HG03135 (cell line): ENCODE measurements around the gene MPHOSPH10.
"Not testable (repeated sequence)": the region's sequence is repeated elsewhere in the genome, so short reads cannot be mapped to it uniquely, and the experiment has no call there.

Experiments
- ATAC-seq: cut with Tn5 transposase; IDR thresholded peaks from one replicate; pipeline ENCODE4 v1.9.1; 2021; ENCODE audit warnings: mild to moderate bottlenecking, moderate library complexity; ENCODE audit not compliant: unreplicated experiment

Gene MPHOSPH10

DNA sequence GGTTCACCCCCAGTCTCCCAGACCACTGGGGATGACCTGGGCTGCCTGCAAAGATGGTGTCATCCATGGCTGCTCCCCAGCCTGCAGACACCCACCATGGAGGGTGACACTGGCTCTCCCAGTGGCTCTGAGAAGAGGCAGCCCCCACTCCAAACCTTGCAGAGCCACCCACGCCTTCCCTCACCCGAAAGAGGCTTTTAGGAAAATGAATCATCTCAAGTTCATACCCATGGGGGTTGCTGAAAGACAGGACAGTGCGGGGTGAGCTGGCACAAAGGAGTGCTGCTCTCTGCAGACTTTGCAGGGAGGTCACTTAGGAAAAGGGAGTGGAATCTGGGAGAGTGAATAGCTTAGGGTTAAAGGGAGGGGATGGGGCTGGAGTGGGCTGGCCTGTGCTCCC, 36.4 kb downstream of the MPHOSPH10 start:
- ATAC-seq, result no peak

DNA sequence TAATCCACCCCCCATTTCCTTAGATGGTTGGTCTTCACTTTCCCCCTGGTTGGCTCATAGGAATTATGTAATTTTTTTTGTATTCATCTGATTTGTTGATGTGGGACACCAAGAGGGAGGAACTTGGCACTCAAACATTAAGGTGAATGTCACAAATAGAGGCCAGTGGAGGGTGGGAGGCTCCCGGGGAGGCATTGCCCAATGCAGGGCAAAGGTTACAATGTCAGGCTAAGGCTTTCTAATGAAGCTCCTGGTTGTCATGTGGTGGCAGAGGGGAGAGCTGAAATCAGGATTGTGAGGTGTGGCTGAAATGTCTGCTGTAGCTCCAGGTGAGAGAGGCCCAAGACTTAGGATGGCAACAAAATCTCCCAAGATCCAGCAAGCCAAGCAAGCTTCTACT, 42.7 kb downstream of the MPHOSPH10 start:
- no peak for ATAC-seq

DNA sequence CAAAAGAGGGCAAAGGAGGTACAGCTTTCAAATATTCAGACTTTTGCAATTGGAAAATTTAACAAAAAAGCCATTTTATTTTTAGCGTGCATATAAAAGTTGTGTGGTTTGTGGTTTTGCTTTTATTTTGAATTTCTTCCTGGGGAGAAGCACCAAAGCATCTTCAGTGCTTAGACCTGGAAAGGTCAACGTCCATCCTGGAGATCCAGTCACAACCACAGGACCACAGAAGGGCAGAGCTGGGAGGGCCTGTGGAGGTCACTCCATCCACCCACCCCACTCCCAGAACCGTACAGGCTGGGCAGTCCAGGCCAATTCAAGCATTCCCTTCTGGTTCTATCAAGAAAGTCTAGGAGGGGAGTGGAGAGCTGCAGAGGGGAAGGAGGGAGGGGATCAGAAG, 43.8 kb downstream of the MPHOSPH10 start:
- no peak for ATAC-seq

DNA sequence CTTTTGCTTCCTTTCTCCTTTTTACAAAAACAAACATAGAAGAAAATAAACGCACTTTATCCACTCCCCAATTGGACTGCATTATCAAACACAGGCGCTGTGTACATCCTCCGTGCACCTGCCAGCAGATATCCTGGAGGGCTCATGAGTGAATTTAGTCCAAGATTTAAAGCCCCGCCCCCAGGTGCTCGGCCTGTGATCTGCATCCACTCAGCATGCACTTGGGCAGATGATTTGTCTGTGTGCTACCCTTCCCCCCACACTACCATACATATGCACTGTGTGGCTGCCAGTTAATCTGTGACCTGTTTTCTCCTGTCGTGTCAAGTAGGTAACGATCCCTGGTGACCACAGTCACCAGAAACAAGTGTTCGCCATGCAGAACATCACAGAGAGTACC, 48.4 kb downstream of the MPHOSPH10 start:
- ATAC-seq, result not testable (repeated sequence)

DNA sequence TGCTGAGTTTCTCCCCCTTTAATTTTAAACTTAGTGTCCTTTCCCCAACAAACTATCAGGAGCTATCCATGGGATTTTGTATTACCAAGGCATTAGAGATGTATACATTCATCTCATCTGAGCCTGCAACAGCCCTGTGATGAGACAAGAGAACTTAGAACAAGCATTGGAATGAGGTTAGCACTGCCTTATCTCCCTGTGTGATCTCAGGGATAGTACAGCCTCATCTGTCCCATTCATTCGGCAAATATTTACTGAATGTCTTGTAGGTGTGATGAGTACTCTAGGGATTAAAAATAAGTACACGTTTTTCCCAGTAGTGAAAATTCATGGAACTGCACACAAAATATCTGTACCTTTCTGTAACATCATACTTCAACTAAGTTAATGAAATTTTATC, 50.9 kb downstream of the MPHOSPH10 start:
- ATAC-seq, result no peak

DNA sequence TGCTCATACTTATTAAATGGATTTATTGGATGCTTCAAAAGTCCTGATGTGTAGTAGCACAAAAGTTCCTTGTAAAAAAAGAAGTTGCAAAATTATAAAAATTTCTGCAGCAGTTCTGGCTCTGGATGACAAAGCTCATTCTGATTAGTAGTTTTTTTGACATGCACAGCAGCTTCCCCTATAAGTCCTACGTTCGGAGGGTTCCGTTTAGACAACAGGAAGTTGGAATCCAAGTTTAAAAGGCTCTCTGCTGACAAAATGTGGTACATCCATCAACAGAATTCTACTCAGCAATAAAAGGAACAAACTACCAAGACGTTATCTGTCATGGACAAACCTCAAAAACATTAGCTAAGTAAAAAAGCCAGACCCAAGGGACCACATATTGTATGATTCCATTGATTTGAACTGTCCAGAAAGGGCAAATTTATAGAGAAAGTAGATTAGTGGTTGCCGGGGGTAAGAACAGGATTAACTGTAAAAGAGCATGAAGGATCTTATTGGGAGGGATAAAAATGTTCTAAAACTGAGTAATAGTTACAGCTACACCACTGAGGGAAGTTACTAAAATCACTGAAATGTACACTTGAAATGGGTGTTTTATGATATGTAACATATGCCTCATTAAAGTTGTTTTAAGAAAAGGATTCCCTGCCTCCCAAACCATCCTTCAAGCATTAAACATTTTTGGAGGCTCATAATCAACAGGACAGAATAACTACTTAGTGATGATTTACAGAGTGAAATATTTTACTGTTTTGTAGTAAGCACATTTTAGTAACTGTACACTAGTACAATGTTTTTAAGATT, 53.1 kb downstream of the MPHOSPH10 start:
- ATAC-seq, result not testable (repeated sequence)

DNA sequence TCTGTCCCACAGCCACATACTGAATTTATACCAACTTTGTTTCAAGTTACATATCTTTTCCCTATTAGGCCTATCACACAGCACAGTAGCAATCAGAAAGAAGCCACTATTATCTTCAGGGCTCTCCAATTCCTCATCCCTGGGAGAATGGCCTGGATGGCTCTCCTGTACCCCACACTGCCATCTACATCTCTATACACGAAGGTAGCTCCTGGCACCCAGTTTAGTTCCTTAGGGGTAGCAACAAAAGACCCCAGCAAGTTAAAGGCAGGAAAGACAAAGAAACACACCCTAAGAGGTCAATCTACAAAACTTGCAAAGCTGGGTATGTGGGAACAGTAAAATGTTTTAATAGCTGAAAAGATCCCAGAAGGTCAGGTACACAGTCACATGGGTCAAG, 56.5 kb downstream of the MPHOSPH10 start:
- no peak for ATAC-seq

DNA sequence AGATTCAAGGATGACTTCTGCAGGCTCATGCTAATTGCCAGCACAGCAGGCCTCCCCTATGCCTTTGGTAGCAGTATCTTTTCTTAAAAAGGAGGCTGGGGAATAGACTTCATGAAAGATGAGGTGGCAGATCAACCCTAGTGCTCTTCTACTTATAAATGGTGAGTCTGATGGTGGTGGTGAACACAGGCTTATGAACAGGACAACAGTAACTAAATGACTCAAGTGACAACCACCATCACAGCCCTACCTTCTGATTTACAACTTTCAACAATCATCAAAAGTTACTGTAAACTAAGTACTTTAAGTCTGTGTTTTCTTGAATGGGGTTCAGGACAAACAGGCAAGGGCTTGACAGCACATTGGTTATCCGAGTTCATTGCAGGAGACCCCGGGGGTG, 57.2 kb downstream of the MPHOSPH10 start:
- ATAC-seq, result no peak

DNA sequence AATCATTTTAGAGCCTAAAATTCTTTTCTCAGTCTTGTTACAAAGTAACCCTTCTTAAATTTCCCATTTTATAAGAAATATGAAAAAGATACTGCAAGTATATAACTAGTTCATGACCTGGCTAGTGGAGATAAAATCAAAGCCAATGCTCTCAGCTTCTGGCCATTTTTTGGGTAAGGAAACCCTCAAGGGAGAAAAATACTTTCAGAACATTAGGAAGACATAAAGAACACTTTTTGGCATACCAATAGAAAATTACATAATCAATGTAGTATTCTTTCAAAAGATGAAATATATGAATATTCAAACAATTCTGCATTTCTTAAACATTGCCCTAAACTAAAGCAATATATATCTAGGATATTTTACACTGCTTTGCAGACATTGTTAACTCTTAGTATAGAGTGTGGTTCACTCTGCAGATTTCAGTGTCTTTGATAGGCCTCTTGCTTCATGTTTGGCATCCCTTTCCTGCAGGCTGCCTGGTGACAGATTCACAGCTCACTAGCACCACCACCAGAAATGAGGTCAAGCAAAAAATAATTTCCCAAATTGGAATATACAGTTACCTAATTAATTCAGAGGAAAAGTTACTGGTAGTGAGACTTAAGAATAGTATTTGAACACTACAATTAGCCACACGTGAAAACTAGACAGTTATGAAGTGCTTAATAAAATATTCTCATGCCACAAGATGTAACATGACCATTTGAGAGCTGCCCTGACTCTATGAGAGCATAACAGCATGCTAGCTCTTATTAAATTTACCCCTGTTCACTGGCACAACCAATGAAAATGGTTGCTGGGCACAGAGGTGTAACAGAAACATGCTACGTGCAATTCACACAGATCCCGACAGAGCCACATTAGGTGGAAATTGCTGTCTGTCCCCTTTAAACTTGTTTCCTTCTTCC, 60.5 kb downstream of the MPHOSPH10 start:
- no peak for ATAC-seq

DNA sequence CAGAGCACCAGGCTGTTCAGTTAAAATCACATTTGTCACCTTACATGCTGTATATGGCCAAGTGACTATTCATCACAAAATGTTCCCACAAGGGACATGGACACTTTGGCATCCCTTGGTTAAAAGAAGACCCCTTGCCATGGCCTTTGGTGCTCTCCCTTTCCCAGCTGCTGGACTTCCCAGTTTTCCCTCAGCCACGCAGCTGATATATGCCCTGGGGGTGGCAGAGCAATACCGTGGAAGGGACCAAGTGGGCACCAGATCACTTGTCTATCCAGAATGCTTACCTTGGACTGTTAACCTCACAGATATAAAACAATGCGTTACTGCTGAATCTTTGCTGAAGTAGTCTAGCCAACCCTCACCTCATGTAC, 61.1 kb downstream of the MPHOSPH10 start:
- no peak for ATAC-seq
